HG03432 (cell line): ENCODE measurements around the gene MAN2C1.
A peak's percentile ranks its signal among the peaks of the same experiment; 100 is the strongest.
"Not testable (repeated sequence)": the region's sequence is repeated elsewhere in the genome, so short reads cannot be mapped to it uniquely, and the experiment has no call there.

Source experiments
- ATAC-seq: cut with Tn5 transposase; IDR thresholded peaks from one replicate; pipeline ENCODE4 v1.9.1; 2021; ENCODE audit warnings: mild to moderate bottlenecking, moderate library complexity; ENCODE audit not compliant: unreplicated experiment

The MAN2C1 gene

DNA sequence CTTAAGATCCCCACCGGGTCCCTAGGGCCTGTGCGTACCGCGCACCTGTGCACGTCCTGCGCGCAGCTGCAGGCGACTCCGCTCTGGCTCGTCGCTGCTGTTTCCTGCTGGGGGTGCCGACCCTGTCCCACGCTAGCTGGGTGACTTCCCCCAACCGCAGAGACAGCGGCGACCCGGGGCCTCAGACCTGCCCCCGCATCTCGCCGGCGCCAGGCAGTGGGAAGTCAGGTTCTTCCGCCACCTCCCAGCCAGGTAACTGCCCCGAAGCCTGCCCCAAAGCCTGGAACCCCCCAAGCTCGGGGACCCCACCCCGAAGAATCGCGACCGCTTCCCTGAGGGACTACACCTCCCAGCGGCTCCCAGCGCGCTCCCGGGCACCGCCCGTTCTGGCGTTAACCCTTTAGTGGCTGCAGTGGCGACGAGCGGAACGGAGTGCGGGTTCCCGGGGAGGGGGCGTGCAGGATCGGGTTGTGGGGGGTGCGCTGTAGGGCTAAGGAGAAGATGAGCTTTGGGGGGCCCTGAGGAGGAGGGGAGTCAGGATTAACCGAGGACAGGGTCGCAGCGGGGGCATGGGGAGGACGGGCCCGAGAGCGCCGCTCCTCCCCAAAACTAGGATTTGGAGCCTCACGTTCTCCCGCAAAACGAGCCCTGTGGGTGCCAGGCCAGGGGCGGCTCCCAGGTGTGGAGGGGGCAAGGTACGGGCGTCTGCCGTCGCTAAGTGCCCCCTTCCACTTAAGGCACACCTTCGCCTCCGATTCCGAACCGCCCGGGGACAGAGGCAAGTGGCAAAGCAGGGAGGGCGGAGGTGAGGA, 21.0 kb downstream of the MAN2C1 start:
- ATAC-seq, result peak; percentile 53

- ATAC-seq, result no peak
Observed at GRCh38 chr15:75346796-75347221, 21.6 kb downstream of the MAN2C1 start, which contains the start of gene NEIL1. Gene NEIL1 (plus strand): TSS chr15:75347039. CDS start chr15:75348906, 1,867 bp downstream.

DNA sequence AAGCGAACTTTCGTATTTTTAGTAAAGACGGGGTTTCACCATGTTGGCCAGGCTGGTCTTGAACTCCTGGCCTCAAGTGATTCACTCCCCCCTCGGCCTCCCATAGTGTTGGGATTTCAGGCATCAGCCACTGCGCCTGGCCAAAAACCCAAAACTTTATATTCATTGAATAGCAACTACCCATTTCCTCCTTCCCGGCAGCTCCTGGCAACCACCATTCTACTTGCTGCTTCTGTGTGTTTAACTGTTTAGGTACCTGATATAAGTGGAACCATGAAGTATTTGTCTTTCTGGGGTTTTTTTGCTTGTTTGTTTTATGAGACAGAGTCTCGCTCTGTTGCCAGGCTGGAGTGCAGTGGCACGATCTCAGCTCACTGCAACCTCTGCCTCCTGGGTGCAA, 24.5 kb downstream of the MAN2C1 start:
- ATAC-seq, result not testable (repeated sequence)

- no peak for ATAC-seq
Observed at GRCh38 chr15:75342221-75342620, 26.2 kb downstream of the MAN2C1 start.

DNA sequence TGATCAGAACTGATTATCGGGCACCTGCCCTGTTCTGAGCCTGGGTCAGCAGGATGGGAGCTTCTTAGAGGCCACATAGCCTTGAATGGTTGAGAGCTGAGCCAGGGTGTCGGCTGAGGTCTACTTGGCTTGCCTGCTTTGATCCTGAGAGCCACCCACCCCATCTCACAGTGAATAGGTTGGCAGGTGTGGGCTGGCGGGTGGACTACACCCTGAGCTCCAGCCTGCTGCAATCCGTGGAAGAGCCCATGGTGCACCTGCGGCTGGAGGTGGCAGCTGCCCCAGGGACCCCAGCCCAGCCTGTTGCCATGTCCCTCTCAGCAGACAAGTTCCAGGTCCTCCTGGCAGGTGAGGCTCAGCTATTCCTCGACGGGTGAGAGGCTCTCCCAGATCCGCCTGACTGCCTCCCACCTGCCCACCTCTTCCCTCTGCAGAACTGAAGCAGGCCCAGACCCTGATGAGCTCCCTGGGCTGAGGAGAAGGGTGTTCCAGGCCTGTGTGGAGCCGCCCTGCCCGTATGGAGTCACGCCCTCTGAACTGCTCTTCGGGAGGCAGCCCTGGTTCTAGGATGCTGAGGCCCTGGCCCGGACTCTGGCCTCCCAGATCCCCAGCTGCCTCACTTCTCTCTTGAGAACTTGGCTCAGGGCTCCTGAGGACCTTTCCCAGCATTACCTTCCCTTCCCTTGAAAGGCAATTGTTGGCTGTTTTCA, 28.7 kb downstream of the MAN2C1 start:
- no peak for ATAC-seq

- no peak for ATAC-seq
Observed at GRCh38 chr15:75338661-75339240, 29.7 kb downstream of the MAN2C1 start.

GRCh38 chr15:75335705-75336355, 32.6 kb downstream of the MAN2C1 start, which contains the start of gene COMMD4:
Gene COMMD4 (plus strand): TSS chr15:75336063. CDS start chr15:75336090, 27 bp downstream.
- ATAC-seq, result peak; percentile 67

DNA sequence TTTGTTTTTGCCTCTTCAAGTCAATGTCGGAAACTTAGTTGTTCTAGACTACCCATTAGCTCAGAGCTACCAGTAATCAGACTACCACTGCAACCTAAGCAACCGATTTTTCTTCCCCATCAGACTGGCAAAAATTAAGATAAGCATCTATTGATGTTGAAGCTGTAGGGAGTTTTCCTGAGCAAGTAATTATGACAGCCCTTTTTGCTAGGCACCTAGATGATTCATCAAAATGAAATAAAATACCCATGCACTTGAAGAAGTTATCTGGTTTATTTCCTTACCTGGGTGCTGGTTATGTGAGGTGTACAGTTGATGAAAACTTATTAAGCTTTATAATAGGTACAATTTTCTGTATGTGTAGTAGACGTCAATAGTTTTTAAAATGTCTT, 33.1 kb downstream of the MAN2C1 start:
- no peak for ATAC-seq

DNA sequence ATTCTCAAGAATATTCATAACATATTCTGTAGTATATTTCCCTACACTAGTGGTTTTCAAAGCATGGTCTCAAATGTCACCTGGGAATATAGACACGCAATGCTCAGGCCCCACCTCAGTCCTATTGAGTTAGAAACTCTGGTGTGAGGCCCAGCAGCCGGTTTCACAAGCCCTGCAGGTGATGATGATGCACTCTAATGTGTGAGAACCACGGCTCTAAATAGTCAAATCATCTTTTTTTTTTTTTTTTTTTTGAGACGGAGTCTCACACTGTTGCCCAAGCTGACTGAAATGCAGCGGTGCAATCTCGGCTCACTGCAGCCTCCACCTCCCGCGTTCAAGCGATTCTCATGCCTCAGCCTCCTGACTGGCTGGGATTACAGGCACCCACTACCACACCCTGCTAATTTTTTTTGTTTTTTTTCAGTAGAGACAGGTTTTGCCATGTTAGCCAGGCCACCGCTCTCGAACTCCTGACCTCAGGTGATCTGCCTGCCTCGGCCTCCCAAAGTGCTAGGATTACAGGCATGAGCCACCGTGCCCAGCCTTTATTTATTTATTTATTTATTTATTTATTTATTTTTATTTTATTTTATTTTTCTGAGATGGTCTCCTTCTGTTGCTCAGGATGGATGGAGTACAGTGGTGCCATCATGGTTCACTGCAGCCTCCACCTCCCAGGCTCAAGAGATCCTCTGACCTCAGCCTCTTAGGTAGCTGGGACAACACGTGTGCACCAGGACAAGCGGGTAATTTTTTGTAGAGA, 34.6 kb downstream of the MAN2C1 start:
- not testable (repeated sequence) for ATAC-seq

- ATAC-seq, result not testable (repeated sequence)
Observed at GRCh38 chr15:75332093-75332492, 36.3 kb downstream of the MAN2C1 start.

DNA sequence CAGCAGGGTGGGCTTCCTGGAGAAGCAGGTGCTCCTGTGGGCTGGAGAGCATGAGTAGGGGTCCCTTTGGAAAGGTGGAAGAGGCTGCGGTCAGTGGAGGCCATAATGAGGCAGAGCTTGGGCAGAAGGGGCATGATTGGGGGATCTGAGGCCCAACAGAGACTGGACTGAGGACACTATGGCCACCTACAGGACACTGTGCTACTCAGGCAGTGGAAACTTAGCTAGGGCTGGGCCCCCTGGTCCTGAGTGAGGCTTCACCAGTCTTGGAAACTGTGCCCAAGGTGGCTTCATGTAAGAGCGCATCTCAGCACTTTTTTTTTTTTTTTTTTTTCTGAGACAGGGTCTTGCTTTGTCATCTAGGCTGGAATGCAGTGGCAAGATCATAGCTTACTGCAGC, 38.8 kb downstream of the MAN2C1 start:
- ATAC-seq, result no peak

DNA sequence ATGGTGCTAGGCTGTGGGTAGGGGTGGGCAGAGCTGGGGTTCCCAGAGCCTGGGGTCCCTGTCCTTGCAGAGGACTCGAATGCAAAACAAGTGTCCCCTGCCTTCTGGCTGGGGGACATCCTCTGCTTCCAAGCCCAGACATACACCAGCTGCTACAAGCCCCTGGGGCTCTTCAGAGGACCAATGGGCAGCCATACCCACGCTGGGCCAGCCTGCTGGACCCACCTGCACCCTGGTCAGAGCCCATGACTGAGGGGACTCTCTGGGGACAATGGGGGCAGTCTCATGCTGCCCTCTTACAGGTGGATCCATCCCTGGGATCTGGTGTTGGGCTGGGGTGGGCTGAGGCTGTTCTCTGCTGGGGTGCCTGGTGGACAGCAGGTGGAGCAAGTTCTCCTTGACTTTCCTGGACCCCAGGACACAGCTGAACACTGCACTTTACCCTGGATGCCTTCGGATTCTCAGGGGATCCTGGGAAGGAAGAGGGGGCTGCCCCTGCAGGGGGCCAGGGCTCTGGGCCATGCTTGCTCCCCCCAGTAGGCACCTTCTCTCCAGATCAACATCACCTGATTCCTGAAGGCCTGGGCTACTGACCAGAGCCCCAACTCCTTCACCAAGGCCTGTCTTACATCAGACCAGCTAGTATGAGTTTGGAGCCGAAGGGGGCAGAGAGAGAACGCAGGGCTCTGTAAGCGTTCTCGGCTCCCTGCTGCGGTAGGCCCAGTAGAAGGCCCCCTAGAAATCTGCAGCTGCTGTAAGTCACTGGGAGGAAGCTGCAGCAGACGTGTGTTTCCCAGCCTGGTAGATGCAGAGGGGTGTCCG, 39.7 kb downstream of the MAN2C1 start:
- ATAC-seq, result no peak

DNA sequence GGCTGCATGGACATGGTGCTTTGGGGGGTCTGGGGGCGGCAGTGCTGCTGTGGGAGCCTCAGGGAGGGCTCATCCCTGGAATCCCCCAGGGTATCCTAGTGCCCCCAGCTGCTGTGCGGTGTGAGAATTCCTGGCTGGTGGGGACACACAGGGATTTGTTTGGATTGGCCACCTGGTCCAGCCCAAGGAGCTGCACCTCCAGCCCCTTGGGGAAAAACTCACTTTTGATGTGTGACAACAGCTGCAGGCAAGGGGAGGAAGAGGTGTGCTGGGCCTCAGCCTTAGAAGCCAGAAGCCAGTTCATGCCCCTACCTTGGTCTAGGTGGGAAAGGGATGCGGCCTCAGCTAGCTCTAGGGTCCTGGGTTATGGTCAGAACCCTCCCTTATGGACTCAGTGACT, 40.9 kb downstream of the MAN2C1 start:
- no peak for ATAC-seq

DNA sequence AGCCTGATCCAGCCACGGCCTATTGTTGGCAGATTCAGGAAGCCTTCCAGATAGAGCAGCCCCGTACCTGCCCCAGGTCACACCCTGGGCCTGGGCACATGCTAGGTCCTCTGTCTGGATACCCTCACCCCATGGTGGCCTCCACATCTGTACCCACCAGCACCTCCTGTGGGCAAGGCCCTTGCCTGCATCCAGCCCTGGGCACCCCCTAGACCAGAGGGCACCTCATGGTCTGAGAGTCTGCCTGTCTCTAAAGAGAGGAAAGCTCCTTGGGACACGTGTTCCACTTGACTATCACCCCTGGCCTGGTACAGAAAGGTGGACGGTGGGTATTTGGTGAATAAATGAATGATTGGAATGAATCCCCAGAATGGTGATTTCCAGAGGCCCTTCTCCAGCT, 41.4 kb downstream of the MAN2C1 start:
- ATAC-seq, result no peak

GRCh38 chr15:75325922-75326321, 42.5 kb downstream of the MAN2C1 start:
- ATAC-seq, result no peak

- ATAC-seq, result no peak
Observed at GRCh38 chr15:75321711-75322110, 46.7 kb downstream of the MAN2C1 start.

GRCh38 chr15:75319231-75319897, 49.0 kb downstream of the MAN2C1 start:
- not testable (repeated sequence) for ATAC-seq

DNA sequence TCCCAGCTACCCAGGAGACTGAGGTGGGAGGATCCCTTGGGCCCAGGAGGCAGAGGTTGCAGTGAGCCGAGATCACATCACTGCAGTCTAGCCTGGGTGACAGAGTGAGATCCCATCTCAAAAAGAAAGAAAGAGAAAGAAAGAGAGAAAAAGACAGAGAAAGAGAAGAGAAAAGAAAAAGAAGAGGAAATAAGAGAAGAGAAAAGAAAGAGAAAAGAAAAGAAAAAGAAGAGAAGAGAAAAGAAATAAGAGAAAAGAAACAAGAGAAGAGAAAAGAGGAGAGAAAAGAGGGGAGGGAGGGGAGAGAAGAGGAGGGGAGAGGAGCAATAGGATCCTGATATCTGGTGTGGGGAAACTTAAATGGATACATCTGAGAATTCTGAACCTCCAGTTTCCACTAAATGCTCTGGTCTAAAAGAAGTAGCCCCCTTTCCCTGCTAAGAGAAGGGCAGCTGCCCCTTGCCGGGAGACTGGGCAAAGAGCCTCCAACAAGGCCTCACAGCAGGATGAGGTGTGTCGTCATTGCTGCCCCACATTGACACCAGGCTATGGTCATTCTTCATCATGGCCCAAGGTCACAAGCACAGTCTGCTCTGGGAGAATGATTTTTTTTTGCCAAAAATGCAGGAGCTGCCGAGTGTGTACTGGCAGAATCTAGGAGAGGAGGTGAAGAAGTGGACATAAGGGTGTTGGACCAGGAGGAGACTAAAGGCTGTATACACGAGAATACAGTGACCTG, 53.7 kb downstream of the MAN2C1 start:
- no peak for ATAC-seq
